Measurements from ENCODE around the gene PDE4D.

DNA sequence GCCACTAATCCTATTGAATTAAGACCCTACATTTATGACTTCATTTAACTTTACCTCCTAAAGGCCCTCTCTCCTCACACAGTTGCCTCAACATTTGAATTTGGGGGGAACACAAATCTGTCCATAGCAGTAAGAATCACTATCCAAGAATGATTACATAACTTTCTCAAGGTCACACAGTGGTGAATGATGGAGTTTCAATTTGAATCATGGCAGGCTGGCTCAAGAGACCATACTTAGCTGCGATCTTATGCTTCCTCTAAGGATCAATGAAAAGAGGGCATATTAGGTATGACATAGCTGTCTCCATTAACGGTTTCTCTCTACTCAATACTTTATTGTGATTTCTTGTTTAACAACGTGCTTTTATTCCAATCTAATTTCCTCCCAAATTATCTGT, 44.1 kb upstream of the PDE4D start:
- TF ChIP-seq KDM1A (IDR thresholded peaks at IDR 0.05; ENCODE audit: borderline replicate concordance) (no peak), SIN3A (IDR thresholded peaks at IDR 0.05; ENCODE audit: low read depth, low read length) (no peak), CEBPB (IDR thresholded peaks at IDR 0.05; ENCODE audit: borderline replicate concordance in 1 of 2, low read depth in 2 of 2, low read length in 2 of 2) (no peak), EGR1 (IDR thresholded peaks at IDR 0.05; ENCODE audit: borderline replicate concordance in 1 of 2, low read depth in 2 of 2, low read length in 2 of 2) (no peak), SRF (IDR thresholded peaks at IDR 0.05; ENCODE audit: low read depth in 2 of 2, low read length in 2 of 2) (no peak), MEF2B (IDR thresholded peaks at IDR 0.05; ENCODE audit: partially characterized antibody, poor library complexity, severe bottlenecking) (no peak), TBL1XR1 (IDR thresholded peaks at IDR 0.05; ENCODE audit: low read depth, low read length) (no peak), MXI1 (IDR thresholded peaks at IDR 0.05; ENCODE audit: low read depth, low read length) (no peak), GABPA (IDR thresholded peaks at IDR 0.05; ENCODE audit: low read depth) (no peak)
- TF ChIP-seq, protein P1, sequence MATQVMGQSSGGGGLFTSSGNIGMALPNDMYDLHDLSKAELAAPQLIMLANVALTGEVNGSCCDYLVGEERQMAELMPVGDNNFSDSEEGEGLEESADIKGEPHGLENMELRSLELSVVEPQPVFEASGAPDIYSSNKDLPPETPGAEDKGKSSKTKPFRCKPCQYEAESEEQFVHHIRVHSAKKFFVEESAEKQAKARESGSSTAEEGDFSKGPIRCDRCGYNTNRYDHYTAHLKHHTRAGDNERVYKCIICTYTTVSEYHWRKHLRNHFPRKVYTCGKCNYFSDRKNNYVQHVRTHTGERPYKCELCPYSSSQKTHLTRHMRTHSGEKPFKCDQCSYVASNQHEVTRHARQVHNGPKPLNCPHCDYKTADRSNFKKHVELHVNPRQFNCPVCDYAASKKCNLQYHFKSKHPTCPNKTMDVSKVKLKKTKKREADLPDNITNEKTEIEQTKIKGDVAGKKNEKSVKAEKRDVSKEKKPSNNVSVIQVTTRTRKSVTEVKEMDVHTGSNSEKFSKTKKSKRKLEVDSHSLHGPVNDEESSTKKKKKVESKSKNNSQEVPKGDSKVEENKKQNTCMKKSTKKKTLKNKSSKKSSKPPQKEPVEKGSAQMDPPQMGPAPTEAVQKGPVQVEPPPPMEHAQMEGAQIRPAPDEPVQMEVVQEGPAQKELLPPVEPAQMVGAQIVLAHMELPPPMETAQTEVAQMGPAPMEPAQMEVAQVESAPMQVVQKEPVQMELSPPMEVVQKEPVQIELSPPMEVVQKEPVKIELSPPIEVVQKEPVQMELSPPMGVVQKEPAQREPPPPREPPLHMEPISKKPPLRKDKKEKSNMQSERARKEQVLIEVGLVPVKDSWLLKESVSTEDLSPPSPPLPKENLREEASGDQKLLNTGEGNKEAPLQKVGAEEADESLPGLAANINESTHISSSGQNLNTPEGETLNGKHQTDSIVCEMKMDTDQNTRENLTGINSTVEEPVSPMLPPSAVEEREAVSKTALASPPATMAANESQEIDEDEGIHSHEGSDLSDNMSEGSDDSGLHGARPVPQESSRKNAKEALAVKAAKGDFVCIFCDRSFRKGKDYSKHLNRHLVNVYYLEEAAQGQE (IDR thresholded peaks at IDR 0.05; ENCODE audit: low read depth, low read length) = no peak
- TF ChIP-seq, protein P2, sequence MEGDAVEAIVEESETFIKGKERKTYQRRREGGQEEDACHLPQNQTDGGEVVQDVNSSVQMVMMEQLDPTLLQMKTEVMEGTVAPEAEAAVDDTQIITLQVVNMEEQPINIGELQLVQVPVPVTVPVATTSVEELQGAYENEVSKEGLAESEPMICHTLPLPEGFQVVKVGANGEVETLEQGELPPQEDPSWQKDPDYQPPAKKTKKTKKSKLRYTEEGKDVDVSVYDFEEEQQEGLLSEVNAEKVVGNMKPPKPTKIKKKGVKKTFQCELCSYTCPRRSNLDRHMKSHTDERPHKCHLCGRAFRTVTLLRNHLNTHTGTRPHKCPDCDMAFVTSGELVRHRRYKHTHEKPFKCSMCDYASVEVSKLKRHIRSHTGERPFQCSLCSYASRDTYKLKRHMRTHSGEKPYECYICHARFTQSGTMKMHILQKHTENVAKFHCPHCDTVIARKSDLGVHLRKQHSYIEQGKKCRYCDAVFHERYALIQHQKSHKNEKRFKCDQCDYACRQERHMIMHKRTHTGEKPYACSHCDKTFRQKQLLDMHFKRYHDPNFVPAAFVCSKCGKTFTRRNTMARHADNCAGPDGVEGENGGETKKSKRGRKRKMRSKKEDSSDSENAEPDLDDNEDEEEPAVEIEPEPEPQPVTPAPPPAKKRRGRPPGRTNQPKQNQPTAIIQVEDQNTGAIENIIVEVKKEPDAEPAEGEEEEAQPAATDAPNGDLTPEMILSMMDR (IDR thresholded peaks at IDR 0.05 in 2 of 3, conservative IDR thresholded peaks at IDR 0.05 in 1 of 3; ENCODE audit: control insufficient read depth in 2 of 3, extremely low read depth in 1 of 3, insufficient read depth in 1 of 3, low read depth in 3 of 3, low read length in 3 of 3) = no peak
- TF ChIP-seq, protein P3, sequence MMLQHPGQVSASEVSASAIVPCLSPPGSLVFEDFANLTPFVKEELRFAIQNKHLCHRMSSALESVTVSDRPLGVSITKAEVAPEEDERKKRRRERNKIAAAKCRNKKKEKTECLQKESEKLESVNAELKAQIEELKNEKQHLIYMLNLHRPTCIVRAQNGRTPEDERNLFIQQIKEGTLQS (IDR thresholded peaks at IDR 0.05; ENCODE audit: borderline replicate concordance, extremely low read depth, low read depth, low read length) = no peak
- TF ChIP-seq, protein P4, sequence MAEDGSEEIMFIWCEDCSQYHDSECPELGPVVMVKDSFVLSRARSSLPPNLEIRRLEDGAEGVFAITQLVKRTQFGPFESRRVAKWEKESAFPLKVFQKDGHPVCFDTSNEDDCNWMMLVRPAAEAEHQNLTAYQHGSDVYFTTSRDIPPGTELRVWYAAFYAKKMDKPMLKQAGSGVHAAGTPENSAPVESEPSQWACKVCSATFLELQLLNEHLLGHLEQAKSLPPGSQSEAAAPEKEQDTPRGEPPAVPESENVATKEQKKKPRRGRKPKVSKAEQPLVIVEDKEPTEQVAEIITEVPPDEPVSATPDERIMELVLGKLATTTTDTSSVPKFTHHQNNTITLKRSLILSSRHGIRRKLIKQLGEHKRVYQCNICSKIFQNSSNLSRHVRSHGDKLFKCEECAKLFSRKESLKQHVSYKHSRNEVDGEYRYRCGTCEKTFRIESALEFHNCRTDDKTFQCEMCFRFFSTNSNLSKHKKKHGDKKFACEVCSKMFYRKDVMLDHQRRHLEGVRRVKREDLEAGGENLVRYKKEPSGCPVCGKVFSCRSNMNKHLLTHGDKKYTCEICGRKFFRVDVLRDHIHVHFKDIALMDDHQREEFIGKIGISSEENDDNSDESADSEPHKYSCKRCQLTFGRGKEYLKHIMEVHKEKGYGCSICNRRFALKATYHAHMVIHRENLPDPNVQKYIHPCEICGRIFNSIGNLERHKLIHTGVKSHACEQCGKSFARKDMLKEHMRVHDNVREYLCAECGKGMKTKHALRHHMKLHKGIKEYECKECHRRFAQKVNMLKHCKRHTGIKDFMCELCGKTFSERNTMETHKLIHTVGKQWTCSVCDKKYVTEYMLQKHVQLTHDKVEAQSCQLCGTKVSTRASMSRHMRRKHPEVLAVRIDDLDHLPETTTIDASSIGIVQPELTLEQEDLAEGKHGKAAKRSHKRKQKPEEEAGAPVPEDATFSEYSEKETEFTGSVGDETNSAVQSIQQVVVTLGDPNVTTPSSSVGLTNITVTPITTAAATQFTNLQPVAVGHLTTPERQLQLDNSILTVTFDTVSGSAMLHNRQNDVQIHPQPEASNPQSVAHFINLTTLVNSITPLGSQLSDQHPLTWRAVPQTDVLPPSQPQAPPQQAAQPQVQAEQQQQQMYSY (CRISPR knock-in tag; IDR thresholded peaks at IDR 0.05) = no peak

Data from GM12878 (cell line).